GM21515 (cell line): ENCODE results near the gene FAM193B.
"Not testable (repeated sequence)": the region's sequence is repeated elsewhere in the genome, so short reads cannot be mapped to it uniquely, and the experiment has no call there.

Source experiments
- ATAC-seq: cut with Tn5 transposase; IDR thresholded peaks from one replicate; pipeline ENCODE4 v1.9.1; 2021; ENCODE audit not compliant: unreplicated experiment

Gene FAM193B

DNA sequence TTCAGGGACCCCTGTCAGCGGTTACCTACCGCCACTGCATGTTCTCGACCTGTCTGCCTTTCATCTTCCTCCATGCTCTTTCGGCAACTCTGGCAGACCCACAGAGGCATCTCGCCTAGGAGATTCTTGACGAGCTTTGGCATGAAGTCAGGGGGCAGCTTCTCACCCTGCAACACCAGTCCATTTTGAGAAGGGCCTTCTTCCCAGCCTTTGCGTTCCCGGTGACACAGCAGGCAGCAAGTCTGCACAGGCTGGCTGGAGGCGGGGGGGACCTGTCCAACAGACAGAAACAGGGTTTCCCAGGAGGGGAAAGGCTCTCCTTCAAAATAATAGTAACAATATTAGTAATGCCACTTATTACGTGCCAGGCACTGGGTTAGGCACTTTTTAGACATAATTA is 15.5 kb downstream of the FAM193B start:
- no peak for ATAC-seq

GRCh38 chr5:177537389-177538361 is 16.7 kb downstream of the FAM193B start:
- no peak for ATAC-seq

GRCh38 chr5:177536386-177536785 is 18.0 kb downstream of the FAM193B start:
- ATAC-seq, result no peak

- ATAC-seq, result no peak
These were observed 19.2 kb downstream of the FAM193B start for GRCh38 chr5:177535125-177535524.

DNA sequence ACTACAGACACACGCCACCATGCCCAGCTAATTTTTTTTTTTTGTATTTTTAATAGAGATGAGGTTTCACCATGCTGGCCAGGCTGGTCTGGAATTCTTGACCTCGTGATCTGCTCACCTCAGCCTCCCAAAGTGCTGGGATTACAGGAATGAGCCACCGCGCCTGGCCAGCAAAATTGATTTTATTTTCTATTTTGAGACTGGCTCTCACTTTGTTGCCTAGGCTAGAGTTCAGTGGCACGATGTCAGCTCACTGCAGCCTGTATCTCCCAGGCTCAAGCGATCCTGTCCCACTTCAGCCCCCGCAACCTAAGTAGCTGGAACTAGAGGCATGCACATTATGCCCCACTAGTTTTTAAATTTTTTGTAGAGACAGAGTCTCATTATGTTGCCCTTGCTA is 19.9 kb downstream of the FAM193B start:
- not testable (repeated sequence) for ATAC-seq

DNA sequence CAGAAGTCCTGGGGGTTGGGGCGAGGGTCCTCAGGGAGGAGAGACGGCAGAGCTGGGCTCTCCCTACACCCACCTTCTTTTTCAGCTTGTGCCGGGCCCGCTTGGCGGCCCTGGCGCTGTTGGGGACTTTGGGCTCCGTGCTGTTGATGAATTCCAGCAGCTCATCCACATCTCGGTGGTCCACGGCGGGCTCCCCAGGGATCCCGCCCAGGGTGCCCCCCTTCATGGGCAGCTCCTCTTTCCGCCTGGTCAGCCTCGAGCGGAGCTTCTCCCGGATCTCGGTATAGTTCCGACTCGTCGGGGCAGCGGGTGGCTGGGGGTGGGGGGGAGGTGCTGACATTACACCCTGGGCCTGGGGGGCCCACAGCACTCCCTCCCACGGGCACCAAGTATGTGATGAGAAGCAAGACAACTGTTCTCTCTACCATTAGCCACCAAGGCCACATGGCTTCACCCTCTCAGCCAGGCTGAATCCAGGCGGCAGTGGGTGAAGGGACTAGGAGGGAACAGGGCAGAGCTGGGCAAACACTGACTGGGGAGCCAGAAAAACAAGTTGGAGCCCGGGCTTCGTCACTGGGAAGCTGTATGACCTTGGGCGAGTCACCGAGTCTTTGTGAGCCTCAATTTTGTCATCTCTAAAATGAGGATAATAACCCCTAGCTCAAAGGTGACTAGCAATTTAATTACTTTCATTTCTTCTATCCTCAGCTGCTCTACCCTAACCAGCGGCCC is 23.0 kb downstream of the FAM193B start:
- no peak for ATAC-seq

- no peak for ATAC-seq
These were observed 23.7 kb downstream of the FAM193B start for GRCh38 chr5:177530638-177531037.

DNA sequence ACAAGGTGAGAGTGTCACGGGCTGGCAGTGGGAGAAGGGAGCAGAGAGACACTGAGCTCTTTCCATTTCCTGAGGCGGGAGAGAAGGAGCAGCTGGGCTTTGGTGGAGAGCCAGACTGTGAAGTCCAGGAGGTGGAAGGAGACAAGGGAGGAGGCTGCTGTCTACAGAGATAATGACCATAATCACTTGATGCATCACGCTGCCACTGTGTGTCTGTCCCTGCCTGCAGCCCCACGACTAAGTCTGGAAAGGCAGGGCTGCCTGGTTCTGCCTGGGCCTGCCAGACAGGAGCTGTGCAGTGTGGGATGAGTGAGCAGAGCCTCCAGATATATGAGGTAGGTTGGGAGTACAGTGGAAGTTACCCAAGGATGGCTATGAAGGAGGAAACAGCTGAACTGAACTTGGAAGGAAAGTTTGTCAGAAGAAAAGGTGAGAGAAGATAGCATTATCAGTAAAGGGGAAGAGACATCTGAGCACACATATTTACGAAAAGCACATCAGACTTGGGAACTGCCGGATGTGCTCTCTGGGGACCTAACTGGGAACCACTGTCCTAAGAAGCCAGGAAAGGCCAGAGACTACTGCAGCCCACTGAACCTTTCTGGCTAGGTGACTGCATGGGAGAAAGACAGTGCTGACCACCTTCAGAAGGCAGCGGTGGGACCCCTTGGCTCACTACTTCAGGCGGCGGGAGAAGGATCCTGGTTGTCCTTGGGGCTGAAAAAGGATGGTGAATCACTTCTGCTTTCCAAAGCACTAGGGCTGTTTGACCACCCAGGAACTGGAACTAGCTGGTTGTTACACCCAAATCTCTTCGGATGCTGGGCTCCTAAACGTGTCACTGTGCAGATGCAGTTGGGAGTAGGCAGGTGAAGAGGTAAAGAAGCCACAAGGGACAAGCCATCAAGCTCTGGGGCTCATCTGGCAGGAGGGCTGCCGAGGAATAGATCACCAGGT is 24.8 kb downstream of the FAM193B start:
- no peak for ATAC-seq

GRCh38 chr5:177528631-177529030 is 25.7 kb downstream of the FAM193B start:
- ATAC-seq, result no peak

- no peak for ATAC-seq
These were observed 26.8 kb downstream of the FAM193B start for GRCh38 chr5:177527595-177527994.

GRCh38 chr5:177526791-177527190 is 27.6 kb downstream of the FAM193B start:
- no peak for ATAC-seq

DNA sequence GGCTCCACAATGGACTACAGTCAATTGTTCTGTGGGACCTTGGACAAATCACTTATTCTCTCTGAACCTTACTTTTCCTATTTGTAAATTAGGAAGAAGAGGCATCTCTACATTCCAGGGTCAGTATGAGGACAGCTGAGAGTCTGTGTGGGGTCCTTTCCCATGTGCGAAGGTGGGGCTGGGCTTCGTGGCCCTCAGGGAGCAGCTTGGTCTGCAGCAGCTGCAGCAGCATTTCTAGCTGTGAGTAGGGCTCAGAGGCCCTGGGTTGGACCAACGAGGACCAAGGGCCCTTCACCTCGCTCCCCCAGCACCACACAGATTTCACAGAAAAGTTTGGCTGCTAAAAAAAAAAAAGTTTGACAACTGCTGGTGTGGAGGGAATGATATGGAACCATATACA is 28.2 kb downstream of the FAM193B start:
- ATAC-seq, result no peak

DNA sequence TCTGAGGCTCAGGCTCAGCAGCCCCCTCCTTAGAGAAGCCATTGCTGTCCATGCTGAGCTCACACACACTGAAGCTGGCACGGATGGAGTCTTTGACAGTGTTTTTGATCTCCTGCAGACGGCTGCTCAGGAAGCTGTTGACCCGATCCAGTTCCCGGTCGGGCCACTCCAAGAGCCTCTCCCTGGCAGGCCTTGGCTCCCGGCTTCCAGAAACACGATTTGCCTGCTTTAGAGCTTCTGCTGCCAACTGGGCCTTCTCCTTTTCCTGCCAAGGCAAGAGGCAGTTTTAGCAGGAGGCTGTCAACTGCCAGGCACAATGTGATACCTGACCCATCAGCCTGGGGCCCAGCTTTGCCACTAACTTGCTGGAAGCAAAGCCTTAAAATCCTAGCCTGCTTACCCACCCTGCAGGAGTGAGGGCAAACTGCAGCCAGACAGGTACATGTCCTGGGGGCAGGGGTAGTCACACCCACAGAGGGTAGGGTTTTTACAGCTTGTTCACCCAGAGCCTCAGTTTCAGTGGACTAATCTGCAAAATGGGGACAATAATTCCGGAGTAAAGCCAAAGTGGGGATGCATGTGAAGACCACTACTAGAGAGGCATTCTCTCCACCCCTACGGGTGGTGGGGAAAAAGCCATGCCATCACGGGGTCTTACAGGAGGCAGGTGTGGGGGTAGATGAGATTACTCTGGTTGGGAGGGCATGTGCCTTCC is 29.3 kb downstream of the FAM193B start:
- ATAC-seq, result no peak

GRCh38 chr5:177524539-177524900 is 29.8 kb downstream of the FAM193B start:
- no peak for ATAC-seq

DNA sequence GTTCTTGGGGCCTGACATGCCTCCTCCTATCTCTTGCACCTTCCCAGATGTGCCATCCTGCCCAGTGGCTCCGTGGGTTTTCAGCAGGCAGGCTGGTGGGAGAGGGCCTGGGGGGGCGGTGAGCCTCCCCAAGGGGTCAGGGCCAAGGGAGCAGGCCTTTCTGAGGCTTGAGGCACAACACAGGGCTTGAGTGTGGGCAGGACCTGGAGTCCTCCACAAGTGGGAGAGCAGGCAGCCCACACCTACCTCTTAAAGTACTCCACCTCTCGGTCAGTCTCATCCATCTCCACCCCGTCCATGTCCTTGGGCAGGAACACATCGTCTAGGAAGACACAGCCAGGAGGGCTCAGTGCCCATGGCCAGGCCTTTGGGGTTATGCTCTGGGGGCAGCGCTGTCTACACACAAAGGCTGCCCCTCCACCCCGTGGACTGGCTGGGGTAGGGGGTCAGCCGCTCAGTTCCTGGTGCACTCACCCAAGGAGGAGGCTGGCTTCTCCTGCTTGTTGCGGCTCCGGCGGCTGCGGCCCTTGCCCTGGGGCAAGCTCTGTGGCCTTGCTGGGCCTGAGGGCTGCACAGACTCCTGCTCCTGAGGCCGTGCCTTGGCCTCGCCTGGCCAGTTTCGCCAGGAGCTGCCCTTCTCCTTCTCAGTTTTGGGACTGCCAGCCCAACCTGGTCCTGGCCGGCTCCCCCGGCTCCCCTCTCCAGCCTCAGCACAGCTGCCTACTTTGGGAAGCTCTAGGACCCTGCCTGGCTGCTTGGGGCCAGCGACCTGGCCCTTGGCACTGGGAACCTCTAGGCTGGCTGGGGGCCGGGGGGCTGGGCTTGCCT is 30.4 kb downstream of the FAM193B start:
- ATAC-seq, result no peak

GRCh38 chr5:177520916-177521513 is 33.3 kb downstream of the FAM193B start:
- no peak for ATAC-seq

GRCh38 chr5:177520271-177520670 is 34.1 kb downstream of the FAM193B start:
- no peak for ATAC-seq

GRCh38 chr5:177519463-177520235 is 34.7 kb downstream of the FAM193B start:
- no peak for ATAC-seq
